MM.1S (cell line): ENCODE results near the gene KLHL11.

ENCODE experiments used
- CTCF ChIP-seq: fragments of 300-600 bp; sonication (generic); IDR thresholded peaks from 2 replicates; pipeline ENCODE4 v1.5.1; 2016; ENCODE audit warnings: antibody characterized with exemption, low read length, mixed read lengths
- EZH2 ChIP-seq: fragments of 300-600 bp; sonication (generic); optimal IDR thresholded peaks from 2 replicates; pipeline ENCODE3; 2017; ENCODE audit warnings: low read depth, mild to moderate bottlenecking, antibody characterized with exemption, low read length, mixed read lengths
- EZH2phosphoT487 ChIP-seq: fragments of 300-600 bp; sonication (generic); IDR thresholded peaks from 2 replicates; pipeline ENCODE4 v1.6.1; 2018; ENCODE audit warnings: antibody characterized with exemption, low read length

GRCh38 chr17:41896726-41897125 is 31.5 kb upstream of the KLHL11 start:
- TF ChIP-seq CTCF (no peak), EZH2 (no peak), EZH2phosphoT487 (no peak)
